ENCODE results near the gene KIAA2012.
"Not testable (repeated sequence)": the region's sequence is repeated elsewhere in the genome, so short reads cannot be mapped to it uniquely, and the experiment has no call there.

DNA sequence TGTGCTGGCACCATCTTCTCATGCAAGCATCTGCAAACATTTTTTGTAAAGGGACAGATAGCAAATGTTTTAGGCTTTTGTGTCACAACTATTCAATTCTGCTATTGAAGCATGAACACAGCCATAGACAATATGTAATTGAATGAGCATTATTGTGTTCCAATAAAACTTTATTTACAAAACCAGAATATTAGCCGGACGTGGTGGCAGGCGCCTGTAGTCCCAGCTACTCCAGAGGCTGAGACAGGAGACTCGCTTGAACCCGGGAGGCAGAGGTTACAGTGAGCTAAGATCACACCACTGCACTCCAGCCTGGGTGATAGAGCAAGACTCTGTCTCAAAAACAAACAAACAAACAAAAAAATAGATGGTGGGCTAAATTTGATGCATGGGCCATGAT is 174.7 kb downstream of the KIAA2012 start:
- TF ChIP-seq, protein P1, sequence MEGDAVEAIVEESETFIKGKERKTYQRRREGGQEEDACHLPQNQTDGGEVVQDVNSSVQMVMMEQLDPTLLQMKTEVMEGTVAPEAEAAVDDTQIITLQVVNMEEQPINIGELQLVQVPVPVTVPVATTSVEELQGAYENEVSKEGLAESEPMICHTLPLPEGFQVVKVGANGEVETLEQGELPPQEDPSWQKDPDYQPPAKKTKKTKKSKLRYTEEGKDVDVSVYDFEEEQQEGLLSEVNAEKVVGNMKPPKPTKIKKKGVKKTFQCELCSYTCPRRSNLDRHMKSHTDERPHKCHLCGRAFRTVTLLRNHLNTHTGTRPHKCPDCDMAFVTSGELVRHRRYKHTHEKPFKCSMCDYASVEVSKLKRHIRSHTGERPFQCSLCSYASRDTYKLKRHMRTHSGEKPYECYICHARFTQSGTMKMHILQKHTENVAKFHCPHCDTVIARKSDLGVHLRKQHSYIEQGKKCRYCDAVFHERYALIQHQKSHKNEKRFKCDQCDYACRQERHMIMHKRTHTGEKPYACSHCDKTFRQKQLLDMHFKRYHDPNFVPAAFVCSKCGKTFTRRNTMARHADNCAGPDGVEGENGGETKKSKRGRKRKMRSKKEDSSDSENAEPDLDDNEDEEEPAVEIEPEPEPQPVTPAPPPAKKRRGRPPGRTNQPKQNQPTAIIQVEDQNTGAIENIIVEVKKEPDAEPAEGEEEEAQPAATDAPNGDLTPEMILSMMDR (conservative IDR thresholded peaks at IDR 0.05; ENCODE audit: low read length) = not testable (repeated sequence)
- not testable (repeated sequence) for TF ChIP-seq EZH2phosphoT487 (IDR thresholded peaks at IDR 0.05; ENCODE audit: borderline replicate concordance, low read depth, low read length)
